Ovary (tissue), 3 donors: ENCODE results near the gene CACNA1C.

Experiments used
- EP300 ChIP-seq: sonication (generic); formaldehyde crosslinking; IDR thresholded peaks from one replicate; pipeline ENCODE4 v1.6.1; 2017; ENCODE audit warnings: antibody characterized with exemption
- POLR2A ChIP-seq: fragments of 450-650 bp; IDR thresholded peaks from one replicate; pipeline ENCODE4 v1.6.1; 2017; ENCODE audit warnings: antibody characterized with exemption, mild to moderate bottlenecking, moderate library complexity
- TF ChIP-seq, protein P1 (sequence below), 3 donors: fragments of 450-650 bp in 2 of 3; fragments of 200-600 bp in 1 of 3; IDR thresholded peaks; one replicate each; pipeline versions ENCODE4 v1.5.1 to v1.8.0; 2016 to 2022; ENCODE audit warnings: antibody characterized with exemption in 3 of 3, mild to moderate bottlenecking in 1 of 3
- donor health status: DM: no; HTN: no; CAD: no.

DNA sequence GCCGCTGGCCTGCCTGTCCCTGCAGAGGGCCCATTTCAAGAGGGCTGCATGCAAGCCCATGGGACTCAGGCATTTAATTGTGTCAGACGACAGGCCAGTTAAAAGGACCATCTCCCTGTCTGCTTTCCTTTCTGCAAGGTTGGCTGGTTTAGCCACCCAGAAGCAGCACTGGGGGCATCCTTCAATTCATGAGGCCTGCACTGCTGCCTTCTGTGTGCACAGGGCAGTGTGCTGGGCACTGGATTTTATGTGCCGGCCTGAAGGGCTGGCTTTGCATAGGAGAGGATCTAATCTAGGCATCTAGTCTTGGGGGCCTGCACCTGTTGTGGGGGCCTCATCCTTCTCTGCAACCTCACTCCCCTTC, 627.9 kb downstream of the CACNA1C start:
- TF ChIP-seq, protein P1, sequence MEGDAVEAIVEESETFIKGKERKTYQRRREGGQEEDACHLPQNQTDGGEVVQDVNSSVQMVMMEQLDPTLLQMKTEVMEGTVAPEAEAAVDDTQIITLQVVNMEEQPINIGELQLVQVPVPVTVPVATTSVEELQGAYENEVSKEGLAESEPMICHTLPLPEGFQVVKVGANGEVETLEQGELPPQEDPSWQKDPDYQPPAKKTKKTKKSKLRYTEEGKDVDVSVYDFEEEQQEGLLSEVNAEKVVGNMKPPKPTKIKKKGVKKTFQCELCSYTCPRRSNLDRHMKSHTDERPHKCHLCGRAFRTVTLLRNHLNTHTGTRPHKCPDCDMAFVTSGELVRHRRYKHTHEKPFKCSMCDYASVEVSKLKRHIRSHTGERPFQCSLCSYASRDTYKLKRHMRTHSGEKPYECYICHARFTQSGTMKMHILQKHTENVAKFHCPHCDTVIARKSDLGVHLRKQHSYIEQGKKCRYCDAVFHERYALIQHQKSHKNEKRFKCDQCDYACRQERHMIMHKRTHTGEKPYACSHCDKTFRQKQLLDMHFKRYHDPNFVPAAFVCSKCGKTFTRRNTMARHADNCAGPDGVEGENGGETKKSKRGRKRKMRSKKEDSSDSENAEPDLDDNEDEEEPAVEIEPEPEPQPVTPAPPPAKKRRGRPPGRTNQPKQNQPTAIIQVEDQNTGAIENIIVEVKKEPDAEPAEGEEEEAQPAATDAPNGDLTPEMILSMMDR (IDR thresholded peaks at IDR 0.05): no peak
- TF ChIP-seq EP300 (no peak), POLR2A (no peak)
